Measurements from ENCODE around the gene CLDN8. TPM values are rescaled to one million over a fixed set of nuclear protein-coding genes. Genes with fewer than 3 reads are reported as not detected.

The CLDN8 gene
- total RNA-seq, 1 donor from 2014 or later: not detected

DNA sequence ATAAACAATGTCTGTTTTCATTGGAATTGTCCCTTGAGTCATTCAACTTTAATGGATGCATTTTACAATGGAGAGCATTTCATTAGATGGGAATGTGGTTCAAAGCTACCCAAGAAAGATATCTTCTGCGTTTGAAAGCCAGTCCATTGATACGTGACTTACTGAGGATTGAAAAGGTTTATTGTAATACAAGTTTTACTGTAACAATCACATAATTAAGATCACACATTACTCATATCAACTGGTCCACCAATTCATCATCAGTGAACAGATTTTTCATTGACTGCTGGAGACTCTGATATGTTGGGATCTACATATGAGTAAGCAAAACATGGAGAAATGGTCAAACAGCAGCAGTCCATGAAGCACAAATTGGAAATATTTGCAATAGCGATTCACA lies 34.0 kb upstream of the CLDN8 start:
- Mint-ChIP-seq H3K4me1 (no peaks in the 10 kb centered on the region), H3K9me3 (peaks cover 7% of the 10 kb centered on the region), H3K27me3 (ENCODE audit: low read depth) (no peaks in the 10 kb centered on the region), H3K36me3 (ENCODE audit: low read depth) (no peaks in the 10 kb centered on the region), H3K4me3 (no peak overlapping the region), H3K27ac (ENCODE audit: unreplicated experiment) (no peak overlapping the region)
- TF ChIP-seq, protein P1, sequence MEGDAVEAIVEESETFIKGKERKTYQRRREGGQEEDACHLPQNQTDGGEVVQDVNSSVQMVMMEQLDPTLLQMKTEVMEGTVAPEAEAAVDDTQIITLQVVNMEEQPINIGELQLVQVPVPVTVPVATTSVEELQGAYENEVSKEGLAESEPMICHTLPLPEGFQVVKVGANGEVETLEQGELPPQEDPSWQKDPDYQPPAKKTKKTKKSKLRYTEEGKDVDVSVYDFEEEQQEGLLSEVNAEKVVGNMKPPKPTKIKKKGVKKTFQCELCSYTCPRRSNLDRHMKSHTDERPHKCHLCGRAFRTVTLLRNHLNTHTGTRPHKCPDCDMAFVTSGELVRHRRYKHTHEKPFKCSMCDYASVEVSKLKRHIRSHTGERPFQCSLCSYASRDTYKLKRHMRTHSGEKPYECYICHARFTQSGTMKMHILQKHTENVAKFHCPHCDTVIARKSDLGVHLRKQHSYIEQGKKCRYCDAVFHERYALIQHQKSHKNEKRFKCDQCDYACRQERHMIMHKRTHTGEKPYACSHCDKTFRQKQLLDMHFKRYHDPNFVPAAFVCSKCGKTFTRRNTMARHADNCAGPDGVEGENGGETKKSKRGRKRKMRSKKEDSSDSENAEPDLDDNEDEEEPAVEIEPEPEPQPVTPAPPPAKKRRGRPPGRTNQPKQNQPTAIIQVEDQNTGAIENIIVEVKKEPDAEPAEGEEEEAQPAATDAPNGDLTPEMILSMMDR (conservative IDR thresholded peaks at IDR 0.05): no peak
- no peak for DNase-seq (ENCODE audit: low read depth, low spot score)

DNA sequence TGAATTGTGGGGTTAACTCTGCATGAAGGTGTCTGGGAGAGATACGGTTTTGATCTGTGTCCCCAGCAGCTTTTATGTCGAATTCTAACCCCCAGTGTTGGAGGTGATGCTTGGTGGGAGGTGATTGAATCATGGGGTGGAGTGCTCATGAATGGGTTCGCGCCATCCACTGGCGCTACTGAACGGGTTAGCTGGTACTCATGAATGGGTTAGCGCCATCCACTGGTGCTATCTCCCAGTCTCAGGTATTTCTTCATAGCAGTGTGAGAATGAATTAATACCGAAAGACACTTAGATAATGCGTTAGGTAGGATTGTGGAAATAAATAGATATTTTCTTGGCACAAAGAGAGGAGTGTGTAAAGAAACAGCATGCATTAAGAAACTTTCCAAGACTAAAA lies 32.9 kb upstream of the CLDN8 start:
- H3K27ac Mint-ChIP-seq (ENCODE audit: unreplicated experiment): no peak overlapping the region
- H3K4me1 Mint-ChIP-seq: peaks cover 7% of the 10 kb centered on the region
- TF ChIP-seq, protein P1 (conservative IDR thresholded peaks at IDR 0.05): no peak
- H3K27me3 Mint-ChIP-seq (ENCODE audit: low read depth): no peaks in the 10 kb centered on the region
- H3K36me3 Mint-ChIP-seq (ENCODE audit: low read depth): no peaks in the 10 kb centered on the region
- DNase-seq (ENCODE audit: low read depth, low spot score): no peak
- no peak overlapping the region for H3K4me3 Mint-ChIP-seq
- peaks cover 7% of the 10 kb centered on the region for H3K9me3 Mint-ChIP-seq

- no peak overlapping the region for H3K27ac Mint-ChIP-seq (ENCODE audit: unreplicated experiment)
- DNase-seq (ENCODE audit: low read depth, low spot score): no peak
- TF ChIP-seq, protein P1 (conservative IDR thresholded peaks at IDR 0.05): no peak
- H3K4me3 Mint-ChIP-seq: no peak overlapping the region
- no peaks in the 10 kb centered on the region for H3K36me3 Mint-ChIP-seq (ENCODE audit: low read depth)
- H3K4me1 Mint-ChIP-seq: peaks cover 10% of the 10 kb centered on the region
- H3K27me3 Mint-ChIP-seq (ENCODE audit: low read depth): no peaks in the 10 kb centered on the region
- H3K9me3 Mint-ChIP-seq: peaks cover 2% of the 10 kb centered on the region
Observed at GRCh38 chr21:30245061-30245460, 29.2 kb upstream of the CLDN8 start.

- H3K9me3 Mint-ChIP-seq: no peaks in the 10 kb centered on the region
- H3K36me3 Mint-ChIP-seq (ENCODE audit: low read depth): no peaks in the 10 kb centered on the region
- no peak for DNase-seq (ENCODE audit: low read depth, low spot score)
- H3K27ac Mint-ChIP-seq (ENCODE audit: unreplicated experiment): no peak overlapping the region
- peaks cover 10% of the 10 kb centered on the region for H3K4me1 Mint-ChIP-seq
- TF ChIP-seq, protein P1 (conservative IDR thresholded peaks at IDR 0.05): no peak
- no peaks in the 10 kb centered on the region for H3K27me3 Mint-ChIP-seq (ENCODE audit: low read depth)
- H3K4me3 Mint-ChIP-seq: no peak overlapping the region
Observed at GRCh38 chr21:30243691-30244090, 27.8 kb upstream of the CLDN8 start.

DNA sequence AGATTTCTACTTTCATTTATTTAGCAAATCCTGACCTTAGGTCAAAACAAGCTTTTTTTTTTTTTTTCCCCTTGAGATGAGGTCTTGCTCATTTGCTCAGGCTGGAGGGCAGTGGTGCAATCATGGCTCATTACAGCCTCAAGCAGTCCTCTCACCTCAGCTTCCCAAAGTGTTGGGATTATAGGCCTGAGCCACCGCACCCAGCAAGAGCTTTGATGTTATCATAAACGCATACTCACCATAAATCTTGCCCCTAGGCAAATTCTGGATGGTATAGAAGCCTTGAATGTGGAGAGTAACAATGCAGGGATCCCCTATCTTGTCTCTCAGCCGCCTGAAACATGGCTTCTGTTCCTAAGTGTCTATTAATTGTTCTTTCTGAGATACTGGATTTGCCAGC lies 24.8 kb upstream of the CLDN8 start:
- TF ChIP-seq, protein P1 (conservative IDR thresholded peaks at IDR 0.05): no peak
- no peak for DNase-seq (ENCODE audit: low read depth, low spot score)
- H3K4me3 Mint-ChIP-seq: no peak overlapping the region
- no peaks in the 10 kb centered on the region for H3K27me3 Mint-ChIP-seq (ENCODE audit: low read depth)
- no peaks in the 10 kb centered on the region for H3K9me3 Mint-ChIP-seq
- peaks cover 10% of the 10 kb centered on the region for H3K4me1 Mint-ChIP-seq
- peak overlapping the region; percentile 23 for H3K27ac Mint-ChIP-seq (ENCODE audit: unreplicated experiment)
- no peaks in the 10 kb centered on the region for H3K36me3 Mint-ChIP-seq (ENCODE audit: low read depth)

GRCh38 chr21:30238168-30238567 lies 22.3 kb upstream of the CLDN8 start:
- Mint-ChIP-seq H3K4me1 (peaks cover 10% of the 10 kb centered on the region), H3K27ac (ENCODE audit: unreplicated experiment) (no peak overlapping the region), H3K27me3 (ENCODE audit: low read depth) (no peaks in the 10 kb centered on the region), H3K9me3 (no peaks in the 10 kb centered on the region), H3K4me3 (no peak overlapping the region), H3K36me3 (ENCODE audit: low read depth) (no peaks in the 10 kb centered on the region)
- TF ChIP-seq, protein P1 (conservative IDR thresholded peaks at IDR 0.05): no peak
- no peak for DNase-seq (ENCODE audit: low read depth, low spot score)
